ENCODE data around the gene TBX18. TPM values are rescaled to one million over a fixed set of nuclear protein-coding genes. Genes with fewer than 3 reads are reported as not detected.

The TBX18 gene
- total and polyA plus RNA-seq, 9 of the 15 experiments (the other 6 are each of a cell fraction or from before 2014, with no cell fraction given) = 4.0 to 36.1 (median 20.7) TPM

- peak; percentile 87 for TF ChIP-seq POLR2H (tag; IDR thresholded peaks at IDR 0.05; ENCODE audit: low read depth)
- no peak for TF ChIP-seq BRCA1 (IDR thresholded peaks at IDR 0.05)
- no peak for TF ChIP-seq BRCA1 (CRISPR knock-in tag; IDR thresholded peaks at IDR 0.05)
- TF ChIP-seq CLOCK (CRISPR knock-in tag; IDR thresholded peaks at IDR 0.05; ENCODE audit: borderline replicate concordance) = no peak
- no peak for TF ChIP-seq ZNF408 (CRISPR knock-in tag; IDR thresholded peaks at IDR 0.05; ENCODE audit: low read depth)
- TF ChIP-seq MTA2 (IDR thresholded peaks at IDR 0.05; ENCODE audit: low read depth) = no peak
- TF ChIP-seq UBTF (IDR thresholded peaks at IDR 0.05; ENCODE audit: borderline replicate concordance in 1 of 2, low read depth in 2 of 2, low read length in 2 of 2) = no peak
- peak; percentile 32; the same call in 1 of the 2 replicates for TF ChIP-seq ELF2 (CRISPR knock-in tag; IDR thresholded peaks at IDR 0.05)
- no peak for TF ChIP-seq SRSF7 (optimal IDR thresholded peaks at IDR 0.05; ENCODE audit: low read depth, low read length)
- TF ChIP-seq ZNF146 (CRISPR knock-in tag; IDR thresholded peaks at IDR 0.05; ENCODE audit: unreplicated experiment) = no peak
- 0 out of 2 replicates have a peak, but pooled peaks have one; percentile 36 for TF ChIP-seq BACH1 (tag; IDR thresholded peaks at IDR 0.05)
- TF ChIP-seq RBM14 (IDR thresholded peaks at IDR 0.05; ENCODE audit: borderline replicate concordance, insufficient read depth, low read depth, low read length) = no peak
- peak; percentile 79 for TF ChIP-seq TAF1 (IDR thresholded peaks at IDR 0.05; ENCODE audit: control insufficient read depth, extremely low read depth, insufficient read depth, low read length, severe bottlenecking)
- TF ChIP-seq, protein P1, sequence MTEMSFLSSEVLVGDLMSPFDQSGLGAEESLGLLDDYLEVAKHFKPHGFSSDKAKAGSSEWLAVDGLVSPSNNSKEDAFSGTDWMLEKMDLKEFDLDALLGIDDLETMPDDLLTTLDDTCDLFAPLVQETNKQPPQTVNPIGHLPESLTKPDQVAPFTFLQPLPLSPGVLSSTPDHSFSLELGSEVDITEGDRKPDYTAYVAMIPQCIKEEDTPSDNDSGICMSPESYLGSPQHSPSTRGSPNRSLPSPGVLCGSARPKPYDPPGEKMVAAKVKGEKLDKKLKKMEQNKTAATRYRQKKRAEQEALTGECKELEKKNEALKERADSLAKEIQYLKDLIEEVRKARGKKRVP (CRISPR knock-in tag; IDR thresholded peaks at IDR 0.05) = no peak
- no peak for TF ChIP-seq DMBX1 (CRISPR knock-in tag; IDR thresholded peaks at IDR 0.05; ENCODE audit: borderline replicate concordance)
- TF ChIP-seq KAT7 (CRISPR knock-in tag; IDR thresholded peaks at IDR 0.05; ENCODE audit: borderline replicate concordance) = no peak
- no peak for TF ChIP-seq E2F6 (IDR thresholded peaks at IDR 0.05; ENCODE audit: borderline replicate concordance in 1 of 2, extremely low read depth in 1 of 2, insufficient read depth in 1 of 2, insufficient read length in 1 of 2, low read depth in 1 of 2, low read length in 1 of 2, poor library complexity in 1 of 2, severe bottlenecking in 1 of 2)
- no peak for TF ChIP-seq ZNF217 (CRISPR knock-in tag; IDR thresholded peaks at IDR 0.05)
- no peak for TF ChIP-seq KHSRP (IDR thresholded peaks at IDR 0.05)
- no peak for TF ChIP-seq SIN3B (IDR thresholded peaks at IDR 0.05; ENCODE audit: low read depth)
- TF ChIP-seq PPARD (CRISPR knock-in tag; IDR thresholded peaks at IDR 0.05) = no peak
Observed at GRCh38 chr6:84764332-84765049, at the start of gene TBX18 (continued).
